GM18519 (cell line): ENCODE results near the gene MBD1.
A peak's percentile ranks its signal among the peaks of the same experiment; 100 is the strongest.
"Not testable (repeated sequence)": the region's sequence is repeated elsewhere in the genome, so short reads cannot be mapped to it uniquely, and the experiment has no call there.

Source experiments
- ATAC-seq: cut with Tn5 transposase; IDR thresholded peaks from one replicate; pipeline ENCODE4 v1.9.1; 2021; ENCODE audit warnings: mild to moderate bottlenecking, moderate library complexity; ENCODE audit not compliant: unreplicated experiment, low FRiP score

MBD1 gene, protein sequence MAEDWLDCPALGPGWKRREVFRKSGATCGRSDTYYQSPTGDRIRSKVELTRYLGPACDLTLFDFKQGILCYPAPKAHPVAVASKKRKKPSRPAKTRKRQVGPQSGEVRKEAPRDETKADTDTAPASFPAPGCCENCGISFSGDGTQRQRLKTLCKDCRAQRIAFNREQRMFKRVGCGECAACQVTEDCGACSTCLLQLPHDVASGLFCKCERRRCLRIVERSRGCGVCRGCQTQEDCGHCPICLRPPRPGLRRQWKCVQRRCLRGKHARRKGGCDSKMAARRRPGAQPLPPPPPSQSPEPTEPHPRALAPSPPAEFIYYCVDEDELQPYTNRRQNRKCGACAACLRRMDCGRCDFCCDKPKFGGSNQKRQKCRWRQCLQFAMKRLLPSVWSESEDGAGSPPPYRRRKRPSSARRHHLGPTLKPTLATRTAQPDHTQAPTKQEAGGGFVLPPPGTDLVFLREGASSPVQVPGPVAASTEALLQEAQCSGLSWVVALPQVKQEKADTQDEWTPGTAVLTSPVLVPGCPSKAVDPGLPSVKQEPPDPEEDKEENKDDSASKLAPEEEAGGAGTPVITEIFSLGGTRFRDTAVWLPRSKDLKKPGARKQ

GRCh38 chr18:50281295-50281971, at the start of gene MBD1:
Gene MBD1, minus strand, starts transcription at chr18:50281523. Its CDS starts 1,531 bp downstream, at chr18:50279992.
- ATAC-seq: peak; percentile 88

- no peak for ATAC-seq
These were observed 48.9 kb upstream of the MBD1 start for GRCh38 chr18:50330176-50330575.

GRCh38 chr18:50327983-50328382, 46.7 kb upstream of the MBD1 start:
- no peak for ATAC-seq

GRCh38 chr18:50320719-50321118, 39.4 kb upstream of the MBD1 start:
- peak; percentile 58 for ATAC-seq

GRCh38 chr18:50315100-50315871, 34.0 kb upstream of the MBD1 start:
- peak; percentile 64 for ATAC-seq

DNA sequence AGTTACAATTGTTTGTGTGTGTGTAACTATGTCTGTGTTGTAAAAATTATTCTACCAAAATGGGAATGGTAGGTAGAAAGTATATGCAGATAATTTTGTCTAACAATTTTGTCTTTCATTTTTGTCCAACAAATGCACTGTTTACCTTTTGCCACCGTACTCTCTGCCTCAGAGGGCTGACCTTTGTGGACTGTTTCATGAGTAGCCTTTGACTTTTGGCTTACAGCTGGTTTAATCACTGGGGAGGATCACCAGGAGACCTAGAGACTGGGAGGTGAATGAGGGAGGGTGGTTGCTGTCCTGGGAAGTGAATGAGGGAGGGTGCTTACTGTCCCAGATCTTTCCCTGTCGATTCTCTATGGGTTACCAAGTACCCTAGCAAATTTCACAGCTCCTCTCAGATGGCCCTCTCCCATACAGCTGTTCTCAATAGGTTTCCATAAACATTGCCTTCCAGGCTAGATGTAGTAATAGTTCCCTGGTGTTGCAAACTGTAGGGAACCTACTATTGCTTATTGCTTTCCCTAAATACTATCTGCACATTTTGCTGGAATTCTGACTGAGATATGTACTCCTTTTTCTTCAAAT, 32.6 kb upstream of the MBD1 start:
- no peak for ATAC-seq

GRCh38 chr18:50313031-50313607, 31.8 kb upstream of the MBD1 start:
- no peak for ATAC-seq

DNA sequence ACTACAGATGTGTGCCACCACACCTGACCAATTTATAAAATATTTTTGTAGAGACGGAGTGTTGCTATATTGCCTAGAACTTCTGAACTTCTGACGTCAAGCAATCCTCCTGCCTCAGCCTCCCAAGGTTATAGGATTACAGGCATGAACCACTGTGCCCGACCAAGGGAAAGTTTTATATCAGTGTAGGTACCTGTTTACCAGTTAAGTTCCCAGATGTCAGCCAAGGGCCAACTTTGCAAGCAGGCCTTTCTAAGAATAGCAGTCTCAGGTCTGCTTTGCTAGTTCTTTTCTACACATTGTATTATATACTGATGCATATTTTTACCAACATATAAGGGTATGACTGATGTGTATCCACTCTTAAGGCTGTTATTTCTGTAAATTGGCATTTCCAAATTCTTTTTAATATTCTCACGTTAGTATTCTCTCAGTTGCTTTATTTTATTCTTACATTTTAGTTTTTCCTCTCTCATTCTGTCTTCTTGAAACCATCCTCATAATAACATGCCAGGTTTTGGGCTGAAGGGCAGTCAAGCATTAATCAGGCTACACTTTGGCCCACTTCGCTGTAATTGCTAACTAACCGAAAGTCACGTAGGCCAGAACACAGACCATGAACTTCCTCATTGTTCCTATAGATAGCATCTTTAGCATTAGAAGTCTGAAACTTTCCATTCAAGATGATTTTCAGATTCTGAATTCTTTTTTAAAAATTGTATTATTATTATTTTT, 31.1 kb upstream of the MBD1 start:
- ATAC-seq: peak; percentile 62

DNA sequence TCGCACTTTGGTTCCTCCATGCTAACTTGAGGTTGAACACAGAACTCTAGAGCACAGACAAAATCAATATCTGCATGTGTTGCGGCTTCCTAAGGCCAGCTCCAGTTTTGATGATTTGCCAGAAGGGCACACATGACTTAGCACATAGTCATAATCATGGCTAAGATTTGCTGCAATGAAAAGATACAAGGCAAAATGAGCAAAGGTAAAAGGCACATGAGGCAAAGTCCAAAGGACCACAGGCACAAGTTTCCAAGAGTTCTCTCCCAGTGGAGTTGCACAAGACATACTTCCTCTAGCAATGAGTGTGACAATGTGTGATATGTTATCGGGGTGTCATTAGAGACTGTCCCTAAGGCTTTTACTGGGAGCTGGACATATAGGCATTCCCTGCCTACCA, 30.3 kb upstream of the MBD1 start:
- no peak for ATAC-seq

DNA sequence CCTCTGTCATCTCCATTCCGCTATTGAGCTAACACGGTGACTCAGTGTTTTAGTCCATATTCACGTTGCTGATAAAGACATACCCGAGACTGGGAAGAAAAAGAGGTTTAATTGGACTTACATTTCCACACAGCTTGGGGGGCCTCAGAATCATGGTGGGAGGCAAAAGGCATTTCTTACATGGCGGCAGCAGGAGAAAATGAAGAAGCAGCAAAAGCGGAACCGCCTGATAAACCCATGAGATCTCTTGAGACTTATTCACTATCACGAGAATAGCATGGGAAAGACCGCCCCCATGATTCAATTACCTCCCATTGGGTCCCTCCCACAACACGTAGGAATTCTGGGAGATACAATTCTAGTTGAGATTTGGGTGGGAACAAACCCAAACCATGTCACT, 28.8 kb upstream of the MBD1 start:
- no peak for ATAC-seq

DNA sequence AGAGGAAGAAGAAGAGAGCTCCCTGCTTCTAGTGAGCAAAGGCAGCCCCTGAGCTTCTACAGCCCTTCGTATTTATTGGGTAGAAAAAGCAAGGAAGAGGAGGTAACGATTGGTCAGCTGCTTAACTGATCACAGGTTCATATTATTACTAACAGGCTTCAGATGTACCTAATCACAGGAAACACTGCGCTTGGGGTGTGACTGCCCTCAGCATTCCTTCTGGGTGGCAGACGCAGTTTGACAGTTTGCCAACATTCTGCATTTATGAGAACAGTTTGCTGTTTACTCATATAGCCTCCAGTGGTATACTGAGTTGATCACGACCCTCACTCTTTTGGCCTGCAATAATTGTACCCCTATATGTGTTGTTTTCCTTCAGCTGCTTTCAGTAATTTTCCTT, 27.5 kb upstream of the MBD1 start:
- ATAC-seq: not testable (repeated sequence)

GRCh38 chr18:50307738-50308470, 26.6 kb upstream of the MBD1 start:
- peak; percentile 83 for ATAC-seq

- no peak for ATAC-seq
These were observed 26.0 kb upstream of the MBD1 start for GRCh38 chr18:50307400-50307737.

GRCh38 chr18:50306944-50307343, 25.6 kb upstream of the MBD1 start:
- ATAC-seq: no peak

DNA sequence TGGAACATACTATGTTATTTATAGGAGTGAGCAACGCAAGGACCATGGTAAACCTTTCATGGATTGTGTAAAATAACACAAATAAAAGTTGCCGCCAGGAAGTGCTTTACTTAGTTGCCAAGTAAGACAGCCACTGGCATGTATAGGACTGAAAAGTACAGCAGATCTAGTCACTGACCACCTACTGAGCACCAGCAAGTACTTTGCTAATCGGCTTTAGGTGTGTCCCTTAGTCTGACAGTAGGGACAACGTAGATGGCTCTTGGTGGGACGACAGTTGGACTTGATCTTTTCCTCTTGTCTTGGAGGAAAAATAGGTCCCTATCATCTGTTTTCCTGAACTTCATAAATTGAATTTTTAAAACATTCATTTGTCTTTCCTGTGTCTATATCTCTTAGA, 19.8 kb upstream of the MBD1 start:
- ATAC-seq: no peak

DNA sequence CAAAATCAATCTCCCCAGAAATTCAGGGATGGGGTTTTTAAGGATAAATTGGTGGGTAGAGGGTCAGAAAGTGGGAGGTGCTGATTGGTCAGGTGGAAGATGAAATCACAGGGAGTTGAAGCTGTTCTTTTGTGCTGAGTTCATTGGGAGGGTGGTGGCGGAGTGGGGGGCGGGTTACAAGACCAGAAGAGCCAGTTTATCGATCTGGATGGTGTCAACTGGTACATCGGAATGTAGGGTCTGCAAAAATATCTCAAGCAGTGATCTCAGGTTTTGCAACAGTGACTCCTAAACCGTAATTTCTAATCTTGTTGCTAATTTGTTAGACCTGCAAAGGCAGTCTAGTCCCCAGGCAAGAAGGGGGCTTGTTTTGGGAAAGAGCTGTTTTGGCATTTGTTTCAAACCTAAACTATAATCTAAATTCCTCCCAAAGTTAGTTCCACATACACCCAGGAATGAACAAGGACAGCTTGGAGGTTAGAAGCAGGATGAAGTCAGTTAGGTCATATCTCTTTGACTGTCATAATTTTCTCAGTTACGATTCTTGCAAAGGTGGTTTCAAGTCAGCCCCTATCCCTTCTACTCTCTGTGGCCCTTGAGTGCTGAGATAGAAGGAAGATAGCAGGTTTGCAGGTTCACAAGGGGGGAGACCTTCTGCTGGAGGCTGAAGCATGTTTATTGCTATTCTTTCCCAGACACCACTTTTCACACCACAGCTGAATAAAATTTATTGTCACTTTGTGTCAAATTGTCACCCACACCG, 18.5 kb upstream of the MBD1 start:
- ATAC-seq: no peak

- ATAC-seq: no peak
These were observed 17.3 kb upstream of the MBD1 start for GRCh38 chr18:50298443-50299284.
